ENCODE data around the gene CAMK1D. TPM values are rescaled to one million over a fixed set of nuclear protein-coding genes. Genes with fewer than 3 reads are reported as not detected.
A peak's percentile ranks its signal among the peaks of the same experiment; 100 is the strongest.

Gene CAMK1D
- polyA plus RNA-seq, 1 of the 3 experiments (the other 2 are of a cell fraction) = 4.1 TPM

GRCh38 chr10:12709521-12709963 is 360.2 kb downstream of the CAMK1D start:
- Histone ChIP-seq H3K9me3 (no peaks in the 10 kb centered on the region), H3K4me3 (ENCODE audit: low read depth in 2 of 2, low read length in 1 of 2) (no peak overlapping the region), H3K4me1 (ENCODE audit: control insufficient read depth in 1 of 2, insufficient read depth in 2 of 2, low read depth in 1 of 2, low read length in 1 of 2) (peaks cover 15 to 55% of the 10 kb centered on the region in 2 experiments), H3K27ac (ENCODE audit: low read depth in 2 of 2, low read length in 1 of 2) (peak overlapping the region; percentile 88 to 92; a peak in 3 of 4 replicates), H3K27me3 (ENCODE audit: insufficient read depth) (no peaks in the 10 kb centered on the region), H4K20me1 (ENCODE audit: insufficient read depth) (no peaks in the 10 kb centered on the region), H3K9me2 (no peaks in the 10 kb centered on the region), H2AFZ (ENCODE audit: low read depth) (peak overlapping the region; percentile 36; the same call in 1 of the 2 replicates), H3K36me3 (replicated peaks in 1 of 2; ENCODE audit: control insufficient read depth in 1 of 2, insufficient read depth in 2 of 2, low read length in 1 of 2) (no peaks in the 10 kb centered on the region), H3K79me2 (ENCODE audit: insufficient read depth) (no peaks in the 10 kb centered on the region), H3K4me2 (peak overlapping the region; percentile 63), H3F3A (replicated peaks; ENCODE audit: insufficient read depth) (peaks cover 34% of the 10 kb centered on the region), H3K9ac (peak overlapping the region; percentile 49)
- CTCF ChIA-PET = interaction anchor here (0.8 to 9.8 kb wide), 18 partner anchors 7 to 452 kb away, joined by 3 to 111 read pairs (median 5); no protein-coding TSS in a partner anchor
- no peak for DNase-seq
- WGBS (ENCODE audit: low lambda C conversion rate) = 33% methylated on average over 4 of the region's 4 CpGs
- POLR2A ChIA-PET = no interaction called here
- TF ChIP-seq GATA2 (CRISPR knock-in tag; IDR thresholded peaks at IDR 0.05) (no peak), MAX (IDR thresholded peaks at IDR 0.05; ENCODE audit: low read depth) (no peak), RXRA (IDR thresholded peaks at IDR 0.05; ENCODE audit: borderline replicate concordance, low read depth) (no peak), JUND (IDR thresholded peaks at IDR 0.05) (peak; percentile 24; the same call in 1 of the 2 replicates)

- Histone ChIP-seq H3K27ac (ENCODE audit: low read depth in 2 of 2, low read length in 1 of 2) (peak overlapping the region; percentile 50 to 92; a peak in 2 of 4 replicates), H3K4me1 (ENCODE audit: control insufficient read depth in 1 of 2, insufficient read depth in 2 of 2, low read depth in 1 of 2, low read length in 1 of 2) (peaks cover 15 to 54% of the 10 kb centered on the region in 2 experiments), H2AFZ (ENCODE audit: low read depth) (no peak overlapping the region), H3K9me2 (no peaks in the 10 kb centered on the region), H3K4me3 (ENCODE audit: low read depth in 2 of 2, low read length in 1 of 2) (no peak overlapping the region), H3K4me2 (peak overlapping the region; percentile 63; the same call in 1 of the 2 replicates), H3K79me2 (ENCODE audit: insufficient read depth) (no peaks in the 10 kb centered on the region), H4K20me1 (ENCODE audit: insufficient read depth) (no peaks in the 10 kb centered on the region), H3K36me3 (replicated peaks in 1 of 2; ENCODE audit: control insufficient read depth in 1 of 2, insufficient read depth in 2 of 2, low read length in 1 of 2) (no peaks in the 10 kb centered on the region), H3K9ac (peak overlapping the region; percentile 49), H3F3A (replicated peaks; ENCODE audit: insufficient read depth) (peaks cover 34% of the 10 kb centered on the region), H3K9me3 (no peaks in the 10 kb centered on the region), H3K27me3 (ENCODE audit: insufficient read depth) (no peaks in the 10 kb centered on the region)
- ChIA-PET CTCF (interaction anchor here (0.7 to 9.8 kb wide), 28 partner anchors 8 to 494 kb away, joined by 3 to 111 read pairs (median 4); partner anchors contain the start of gene OPTN), POLR2A (no interaction called here)
- no peak for DNase-seq
- WGBS (ENCODE audit: low lambda C conversion rate) = 92% methylated on average over 8 of the region's 8 CpGs
- TF ChIP-seq JUND (IDR thresholded peaks at IDR 0.05) = no peak
- no peak for TF ChIP-seq EP300 (IDR thresholded peaks at IDR 0.05; ENCODE audit: borderline replicate concordance in 1 of 2, low read depth in 1 of 2, low read length in 1 of 2)
- no peak for TF ChIP-seq RFX5 (IDR thresholded peaks at IDR 0.05; ENCODE audit: low read length)
- TF ChIP-seq GATA2 (CRISPR knock-in tag; IDR thresholded peaks at IDR 0.05) = no peak
- no peak for TF ChIP-seq MXI1 (IDR thresholded peaks at IDR 0.05; ENCODE audit: low read depth, low read length)
- no peak for TF ChIP-seq NRF1 (IDR thresholded peaks at IDR 0.05; ENCODE audit: low read depth, low read length)
- no peak for TF ChIP-seq FOXJ3 (CRISPR knock-in tag; IDR thresholded peaks at IDR 0.05)
- no peak for TF ChIP-seq ZBTB33 (IDR thresholded peaks at IDR 0.05; ENCODE audit: borderline replicate concordance, low read depth)
- no peak for TF ChIP-seq NFIC (IDR thresholded peaks at IDR 0.05; ENCODE audit: borderline replicate concordance)
- no peak for TF ChIP-seq TEAD4 (IDR thresholded peaks at IDR 0.05; ENCODE audit: borderline replicate concordance, insufficient read depth)
- TF ChIP-seq SIN3A (IDR thresholded peaks at IDR 0.05; ENCODE audit: borderline replicate concordance, low read depth, low read length) = no peak
- no peak for TF ChIP-seq TCF12 (IDR thresholded peaks at IDR 0.05)
- TF ChIP-seq IRF3 (IDR thresholded peaks at IDR 0.05; ENCODE audit: low read depth, low read length) = no peak
- TF ChIP-seq RXRA (IDR thresholded peaks at IDR 0.05; ENCODE audit: borderline replicate concordance, low read depth) = no peak
- TF ChIP-seq USF2 (IDR thresholded peaks at IDR 0.05; ENCODE audit: borderline replicate concordance, low read depth, low read length) = no peak
- TF ChIP-seq MEF2A (IDR thresholded peaks at IDR 0.05; ENCODE audit: borderline replicate concordance, low read depth) = no peak
- no peak for TF ChIP-seq CTCF (IDR thresholded peaks at IDR 0.05)
Observed at GRCh38 chr10:12710157-12710556, 360.8 kb downstream of the CAMK1D start.

Data from SK-N-SH (cell line).